Cardiac muscle cell (in vitro differentiated cells and primary cell): ENCODE measurements around the gene CAMSAP2. TPM values are rescaled to one million over a fixed set of nuclear protein-coding genes. Genes with fewer than 3 reads are reported as not detected.

Experiments
- DNase-seq, 2 donors: peaks; one replicate each; pipeline versions ENCODE4 v3.0.0 to v3.0.0-alpha.2; 2010 to 2017; ENCODE audit warnings: low read depth in 1 of 2, low spot score in 1 of 2
- H3K27ac ChIP-seq: fragments of 200-600 bp; sonication (generic); 2 replicates; pipeline ENCODE4 v1.5.1; 2016
- H3K27me3 ChIP-seq: fragments of 200-600 bp; sonication (generic); 2 replicates; pipeline ENCODE4 v1.6.0; 2016; ENCODE audit warnings: control low read depth
- H3K36me3 ChIP-seq: fragments of 200-600 bp; sonication (generic); 2 replicates; pipeline ENCODE4 v1.5.1; 2016; ENCODE audit warnings: control low read depth
- H3K4me1 ChIP-seq: fragments of 200-600 bp; sonication (generic); 2 replicates; pipeline ENCODE4 v1.8.1; 2017; ENCODE audit warnings: low read depth, mild to moderate bottlenecking, mixed run types
- H3K4me3 ChIP-seq: fragments of 200-600 bp; sonication (generic); 2 replicates; pipeline ENCODE4 v1.5.1; 2016; ENCODE audit warnings: mild to moderate bottlenecking
- H3K9me3 ChIP-seq: fragments of 200-600 bp; sonication (generic); 2 replicates; pipeline ENCODE4 v1.5.1; 2017; ENCODE audit warnings: low read depth, mild to moderate bottlenecking, control low read depth
- polyA plus RNA-seq: library from polyadenylated mRNA; unstranded; fragments of >200 nt; fragmentation: Nextera tagmentation; extraction: Ambion mirVana; gene quantifications from 2 replicates; pipeline ENCODE4 v1.2.1, GENCODE V29; 2016
- total RNA-seq: library from RNA; depleted of rRNA; stranded (reverse); fragments of >200 nt; gene quantifications from 2 replicates; pipeline ENCODE4 v1.2.3, GENCODE V29; 2016
- TF ChIP-seq, protein P1 (sequence below): IDR thresholded peaks from 2 replicates; pipeline ENCODE4 v1.5.1; 2012; ENCODE audit warnings: low read depth, mild to moderate bottlenecking, low read length

CAMSAP2 gene
- total and polyA plus RNA-seq, 2 experiments from 2014 or later: 12.6 to 22.8 TPM

DNA sequence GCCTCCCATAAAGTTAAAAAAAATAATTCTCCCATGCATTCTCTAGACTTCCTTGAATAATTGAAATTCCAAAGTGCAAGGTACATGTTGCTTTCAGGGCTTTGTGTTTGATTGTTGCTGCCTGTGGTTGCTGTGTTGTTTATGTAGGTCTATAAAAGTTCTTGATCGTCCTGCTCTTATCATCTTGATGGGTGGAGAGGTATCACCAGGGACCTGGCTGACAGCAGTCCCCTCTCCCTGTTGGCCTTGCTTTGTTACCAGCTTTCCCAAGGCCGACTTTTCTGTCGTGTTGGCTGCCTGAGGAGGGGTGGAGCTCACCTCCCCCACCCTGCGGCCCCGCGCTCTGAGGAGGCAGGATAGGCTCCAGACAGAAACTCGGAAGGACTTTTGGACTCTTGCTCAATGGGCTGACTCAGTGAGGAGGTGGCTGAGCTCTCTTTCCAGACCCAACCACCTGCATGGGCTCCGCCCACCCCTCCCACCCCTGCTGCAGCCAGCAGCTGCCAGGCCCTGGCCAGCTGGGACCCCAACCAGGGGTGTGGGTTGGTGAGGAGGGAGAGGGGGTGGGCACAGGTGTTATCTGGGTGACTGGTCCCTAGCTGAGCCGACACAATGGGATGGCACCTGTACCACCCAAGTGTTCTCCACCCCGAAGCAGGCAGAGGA lies 158.0 kb downstream of the CAMSAP2 start:
- H3K4me3 ChIP-seq: no peak overlapping the region
- H3K27me3 ChIP-seq: no peaks in the 10 kb centered on the region
- TF ChIP-seq, protein P1, sequence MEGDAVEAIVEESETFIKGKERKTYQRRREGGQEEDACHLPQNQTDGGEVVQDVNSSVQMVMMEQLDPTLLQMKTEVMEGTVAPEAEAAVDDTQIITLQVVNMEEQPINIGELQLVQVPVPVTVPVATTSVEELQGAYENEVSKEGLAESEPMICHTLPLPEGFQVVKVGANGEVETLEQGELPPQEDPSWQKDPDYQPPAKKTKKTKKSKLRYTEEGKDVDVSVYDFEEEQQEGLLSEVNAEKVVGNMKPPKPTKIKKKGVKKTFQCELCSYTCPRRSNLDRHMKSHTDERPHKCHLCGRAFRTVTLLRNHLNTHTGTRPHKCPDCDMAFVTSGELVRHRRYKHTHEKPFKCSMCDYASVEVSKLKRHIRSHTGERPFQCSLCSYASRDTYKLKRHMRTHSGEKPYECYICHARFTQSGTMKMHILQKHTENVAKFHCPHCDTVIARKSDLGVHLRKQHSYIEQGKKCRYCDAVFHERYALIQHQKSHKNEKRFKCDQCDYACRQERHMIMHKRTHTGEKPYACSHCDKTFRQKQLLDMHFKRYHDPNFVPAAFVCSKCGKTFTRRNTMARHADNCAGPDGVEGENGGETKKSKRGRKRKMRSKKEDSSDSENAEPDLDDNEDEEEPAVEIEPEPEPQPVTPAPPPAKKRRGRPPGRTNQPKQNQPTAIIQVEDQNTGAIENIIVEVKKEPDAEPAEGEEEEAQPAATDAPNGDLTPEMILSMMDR: no peak
- DNase-seq: peak in 1 of 2 donors; percentile 47
- no peak overlapping the region for H3K27ac ChIP-seq
- no peaks in the 10 kb centered on the region for H3K36me3 ChIP-seq
- no peaks in the 10 kb centered on the region for H3K9me3 ChIP-seq
- H3K4me1 ChIP-seq: peaks cover 10% of the 10 kb centered on the region

DNA sequence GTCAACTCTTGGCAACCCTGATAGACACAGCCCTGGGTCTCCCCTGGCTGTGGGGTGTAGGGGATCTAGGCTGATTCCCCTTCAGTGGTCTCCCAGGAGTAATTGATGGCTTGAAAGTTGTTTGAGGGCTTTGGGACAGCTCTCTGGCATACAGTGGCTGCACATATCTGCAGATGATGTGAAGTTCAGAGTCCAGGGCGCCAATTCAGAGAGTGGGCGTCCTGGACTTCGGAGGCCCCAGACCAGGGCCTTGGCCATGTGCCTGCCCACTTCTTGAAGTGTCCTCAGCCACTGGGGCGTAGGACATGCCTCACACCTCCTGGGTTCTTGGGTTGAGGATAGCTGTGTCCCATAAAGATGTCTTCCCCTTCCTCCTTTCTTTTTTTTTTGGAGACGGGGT lies 158.6 kb downstream of the CAMSAP2 start:
- Histone ChIP-seq H3K36me3 (no peaks in the 10 kb centered on the region), H3K9me3 (no peaks in the 10 kb centered on the region), H3K27ac (no peak overlapping the region), H3K27me3 (no peaks in the 10 kb centered on the region), H3K4me1 (peaks cover 6% of the 10 kb centered on the region), H3K4me3 (no peak overlapping the region)
- TF ChIP-seq, protein P1: no peak
- DNase-seq: no peak

DNA sequence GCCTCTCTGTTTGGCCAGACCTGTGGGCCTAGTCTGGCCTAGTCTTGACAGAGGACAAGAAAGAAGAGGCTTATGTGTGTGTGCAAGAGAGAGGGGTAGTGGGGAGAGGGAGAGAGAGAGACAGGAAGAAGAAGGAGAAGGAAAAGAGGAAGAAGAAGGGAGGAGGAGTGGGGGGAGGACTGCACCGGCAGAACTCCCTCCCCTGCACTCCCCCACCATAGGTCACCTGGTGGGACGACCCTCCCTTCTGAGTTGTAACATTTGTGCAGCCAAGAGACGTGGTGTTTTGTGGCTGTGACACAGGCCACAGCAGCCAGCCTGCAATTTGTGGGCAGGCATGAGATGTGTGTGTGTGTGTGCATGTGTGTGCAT lies 160.3 kb downstream of the CAMSAP2 start:
- no peaks in the 10 kb centered on the region for H3K27me3 ChIP-seq
- no peak for DNase-seq
- no peaks in the 10 kb centered on the region for H3K9me3 ChIP-seq
- no peak overlapping the region for H3K4me3 ChIP-seq
- TF ChIP-seq, protein P1: no peak
- H3K4me1 ChIP-seq: no peaks in the 10 kb centered on the region
- H3K27ac ChIP-seq: no peak overlapping the region
- no peaks in the 10 kb centered on the region for H3K36me3 ChIP-seq

DNA sequence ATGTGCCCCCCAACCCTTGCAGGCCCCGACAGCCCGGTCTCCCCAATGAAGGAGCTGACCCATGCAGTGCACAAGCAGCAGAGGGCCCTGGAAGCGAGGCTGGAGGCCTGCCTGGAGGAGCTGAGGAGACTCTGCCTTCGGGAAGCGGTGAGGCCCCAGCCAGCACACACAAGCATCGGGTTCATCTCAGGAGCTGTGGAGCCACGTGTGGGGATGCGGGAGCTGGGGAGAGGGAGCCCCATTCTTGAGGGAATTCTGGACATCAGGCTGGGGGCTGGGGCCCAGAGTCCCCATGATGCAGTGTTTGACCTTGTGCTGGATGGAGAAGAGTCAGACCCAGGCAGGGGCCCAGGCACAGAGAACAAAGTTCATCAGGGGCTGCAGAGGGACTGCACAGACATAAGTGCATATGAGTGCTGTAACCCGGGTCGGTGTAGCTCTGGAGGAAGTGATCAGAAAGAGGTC lies 160.8 kb downstream of the CAMSAP2 start:
- no peak overlapping the region for H3K4me3 ChIP-seq
- no peaks in the 10 kb centered on the region for H3K36me3 ChIP-seq

DNA sequence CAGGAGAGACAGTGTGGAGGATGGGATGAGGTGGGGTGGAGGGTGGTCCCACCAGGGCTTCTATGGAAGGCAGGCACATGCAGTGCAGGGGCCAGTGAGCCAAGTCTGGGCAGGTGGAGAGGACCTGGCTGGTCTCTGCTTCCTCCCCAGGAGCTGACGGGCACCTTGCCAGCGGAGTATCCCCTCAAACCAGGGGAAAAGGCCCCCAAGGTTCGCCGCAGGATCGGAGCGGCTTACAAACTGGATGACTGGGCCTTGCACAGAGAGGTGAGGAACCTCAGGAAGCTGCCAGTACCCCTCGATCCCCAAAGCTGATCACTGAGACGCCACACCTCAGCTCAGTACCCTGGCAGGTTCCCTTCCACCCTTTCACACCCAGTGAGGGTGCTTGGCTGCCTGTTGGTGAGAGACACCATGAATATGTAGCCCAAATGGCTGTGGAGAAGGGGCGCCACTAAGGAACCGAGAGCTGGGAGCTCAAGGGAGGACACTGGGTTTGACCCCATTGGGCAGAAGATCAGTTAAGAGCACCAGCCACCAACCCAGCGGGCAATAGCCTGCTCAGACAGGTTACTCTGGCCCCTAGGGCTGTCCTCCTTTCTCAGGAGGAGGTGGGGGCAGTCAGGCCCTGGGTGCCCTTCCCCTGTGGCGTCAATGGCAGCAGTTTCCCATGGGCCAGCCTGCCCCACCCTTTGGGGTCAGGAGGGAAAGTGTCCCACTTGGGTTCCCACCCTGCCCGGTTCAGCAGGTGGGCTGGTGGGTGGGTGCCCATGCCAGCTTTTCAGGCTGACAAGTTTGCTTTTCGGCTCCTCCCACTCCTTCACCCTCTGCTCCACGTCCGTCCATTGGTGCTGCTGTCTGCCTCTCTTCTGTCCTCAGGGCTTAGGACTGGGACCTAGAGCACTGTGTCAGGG lies 161.5 kb downstream of the CAMSAP2 start:
- TF ChIP-seq, protein P1: no peak
- Histone ChIP-seq H3K4me1 (no peaks in the 10 kb centered on the region), H3K27me3 (no peaks in the 10 kb centered on the region), H3K9me3 (no peaks in the 10 kb centered on the region), H3K36me3 (no peaks in the 10 kb centered on the region), H3K27ac (no peak overlapping the region), H3K4me3 (no peak overlapping the region)
- DNase-seq: no peak

More for the DNA sequence above, 160.8 kb downstream of the CAMSAP2 start:
- Histone ChIP-seq H3K4me1 (no peaks in the 10 kb centered on the region), H3K27ac (no peak overlapping the region), H3K27me3 (no peaks in the 10 kb centered on the region), H3K9me3 (no peaks in the 10 kb centered on the region)
- DNase-seq: no peak
- TF ChIP-seq, protein P1: no peak
